ENCODE measurements around the gene TEDC1.

TEDC1 gene

GRCh38 chr14:105461903-105462302, 29.1 kb upstream of the TEDC1 start (continued):
- TF ChIP-seq ESRRG (CRISPR knock-in tag; IDR thresholded peaks at IDR 0.05), result no peak
- TF ChIP-seq, protein P1, sequence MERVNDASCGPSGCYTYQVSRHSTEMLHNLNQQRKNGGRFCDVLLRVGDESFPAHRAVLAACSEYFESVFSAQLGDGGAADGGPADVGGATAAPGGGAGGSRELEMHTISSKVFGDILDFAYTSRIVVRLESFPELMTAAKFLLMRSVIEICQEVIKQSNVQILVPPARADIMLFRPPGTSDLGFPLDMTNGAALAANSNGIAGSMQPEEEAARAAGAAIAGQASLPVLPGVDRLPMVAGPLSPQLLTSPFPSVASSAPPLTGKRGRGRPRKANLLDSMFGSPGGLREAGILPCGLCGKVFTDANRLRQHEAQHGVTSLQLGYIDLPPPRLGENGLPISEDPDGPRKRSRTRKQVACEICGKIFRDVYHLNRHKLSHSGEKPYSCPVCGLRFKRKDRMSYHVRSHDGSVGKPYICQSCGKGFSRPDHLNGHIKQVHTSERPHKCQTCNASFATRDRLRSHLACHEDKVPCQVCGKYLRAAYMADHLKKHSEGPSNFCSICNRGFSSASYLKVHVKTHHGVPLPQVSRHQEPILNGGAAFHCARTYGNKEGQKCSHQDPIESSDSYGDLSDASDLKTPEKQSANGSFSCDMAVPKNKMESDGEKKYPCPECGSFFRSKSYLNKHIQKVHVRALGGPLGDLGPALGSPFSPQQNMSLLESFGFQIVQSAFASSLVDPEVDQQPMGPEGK (CRISPR knock-in tag; IDR thresholded peaks at IDR 0.05; ENCODE audit: borderline replicate concordance), result no peak

DNA sequence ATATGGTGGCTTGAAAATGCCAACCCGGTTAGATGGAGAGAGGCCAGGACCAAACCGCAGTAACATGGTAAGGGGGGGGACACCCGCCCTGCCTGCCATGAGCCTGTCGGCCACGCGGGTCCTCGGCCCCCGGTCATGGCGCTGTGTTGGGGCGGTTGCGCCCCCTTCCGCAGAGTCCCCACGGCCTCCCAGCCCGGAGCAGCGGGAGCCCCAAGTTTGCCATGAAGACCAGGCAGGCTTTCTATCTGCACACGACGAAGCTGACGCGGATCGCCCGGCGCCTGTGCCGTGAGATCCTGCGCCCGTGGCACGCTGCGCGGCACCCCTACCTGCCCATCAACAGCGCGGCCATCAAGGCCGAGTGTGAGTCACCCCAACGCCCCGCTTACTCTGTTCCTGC, 26.5 kb upstream of the TEDC1 start:
- no peak for ATAC-seq
- TF ChIP-seq, protein P1 (CRISPR knock-in tag; IDR thresholded peaks at IDR 0.05; ENCODE audit: borderline replicate concordance), result no peak
- TF ChIP-seq ZNF565 (CRISPR knock-in tag; conservative IDR thresholded peaks at IDR 0.05; ENCODE audit: low read depth), result no peak
- TF ChIP-seq ISL1 (CRISPR knock-in tag; IDR thresholded peaks at IDR 0.05), result no peak
- TF ChIP-seq ZNF8 (CRISPR knock-in tag; IDR thresholded peaks at IDR 0.05), result no peak
- no peak for TF ChIP-seq CSDC2 (CRISPR knock-in tag; IDR thresholded peaks at IDR 0.05)
- no peak for TF ChIP-seq ZC3H10 (CRISPR knock-in tag; IDR thresholded peaks at IDR 0.05)
- TF ChIP-seq ZNF70 (CRISPR knock-in tag; IDR thresholded peaks at IDR 0.05), result no peak
- TF ChIP-seq ZFP30 (CRISPR knock-in tag; IDR thresholded peaks at IDR 0.05), result no peak
- no peak for TF ChIP-seq ARNTL (CRISPR knock-in tag; IDR thresholded peaks at IDR 0.05; ENCODE audit: borderline replicate concordance, low read depth)
- TF ChIP-seq OSR1 (CRISPR knock-in tag; IDR thresholded peaks at IDR 0.05), result no peak
- no peak for TF ChIP-seq TOX (CRISPR knock-in tag; IDR thresholded peaks at IDR 0.05; ENCODE audit: borderline replicate concordance)
- TF ChIP-seq ESRRG (CRISPR knock-in tag; IDR thresholded peaks at IDR 0.05), result no peak
- TF ChIP-seq SNAI2 (CRISPR knock-in tag; IDR thresholded peaks at IDR 0.05), result no peak
- no peak for TF ChIP-seq BACH2 (CRISPR knock-in tag; IDR thresholded peaks at IDR 0.05; ENCODE audit: borderline replicate concordance)
- TF ChIP-seq GLIS3 (CRISPR knock-in tag; IDR thresholded peaks at IDR 0.05), result no peak

DNA sequence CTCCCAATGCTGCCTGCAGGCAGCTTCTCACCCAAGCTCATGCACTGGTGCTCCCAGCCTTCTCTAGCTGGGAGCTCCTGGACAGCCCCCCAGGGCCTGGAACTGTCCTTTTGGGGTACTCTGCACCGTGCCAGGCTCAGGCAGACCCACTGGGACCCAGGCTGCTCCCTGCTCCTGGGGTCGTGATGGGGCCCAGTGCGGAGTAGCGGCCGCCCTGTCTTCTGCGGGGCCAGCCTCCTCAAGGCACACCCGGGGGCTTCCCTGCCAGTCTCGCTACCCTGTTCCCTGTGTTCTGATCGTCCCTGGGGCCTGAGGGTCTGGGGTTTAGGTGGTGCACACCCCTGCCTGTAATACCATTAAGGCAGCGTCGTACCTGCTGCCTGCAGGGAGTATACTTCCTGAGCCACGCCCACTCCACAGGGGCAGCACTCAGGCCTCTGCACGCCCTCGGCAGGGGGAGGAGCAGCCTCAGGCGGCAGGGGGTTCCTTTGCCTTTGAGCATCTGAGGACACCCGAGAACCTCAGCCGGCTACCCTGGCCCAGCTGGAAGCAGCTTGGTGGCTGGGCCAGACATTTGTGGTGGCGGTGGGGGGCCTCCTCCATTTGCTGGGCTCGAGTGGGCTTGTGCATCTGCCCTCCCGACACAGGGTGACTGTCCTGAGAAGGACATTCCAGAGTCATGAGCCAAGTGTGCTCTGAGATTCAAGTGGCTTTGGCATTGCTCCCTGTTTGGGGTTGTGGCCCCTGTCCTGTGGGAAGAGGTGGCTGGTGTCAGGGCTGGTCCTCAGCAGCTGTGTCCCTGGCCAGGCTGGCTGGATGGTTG, 25.6 kb upstream of the TEDC1 start:
- TF ChIP-seq OSR1 (CRISPR knock-in tag; IDR thresholded peaks at IDR 0.05), result no peak
- TF ChIP-seq ZNF565 (CRISPR knock-in tag; conservative IDR thresholded peaks at IDR 0.05; ENCODE audit: low read depth), result no peak
- TF ChIP-seq GLIS3 (CRISPR knock-in tag; IDR thresholded peaks at IDR 0.05), result no peak
- no peak for TF ChIP-seq ZFP30 (CRISPR knock-in tag; IDR thresholded peaks at IDR 0.05)
- TF ChIP-seq, protein P2, sequence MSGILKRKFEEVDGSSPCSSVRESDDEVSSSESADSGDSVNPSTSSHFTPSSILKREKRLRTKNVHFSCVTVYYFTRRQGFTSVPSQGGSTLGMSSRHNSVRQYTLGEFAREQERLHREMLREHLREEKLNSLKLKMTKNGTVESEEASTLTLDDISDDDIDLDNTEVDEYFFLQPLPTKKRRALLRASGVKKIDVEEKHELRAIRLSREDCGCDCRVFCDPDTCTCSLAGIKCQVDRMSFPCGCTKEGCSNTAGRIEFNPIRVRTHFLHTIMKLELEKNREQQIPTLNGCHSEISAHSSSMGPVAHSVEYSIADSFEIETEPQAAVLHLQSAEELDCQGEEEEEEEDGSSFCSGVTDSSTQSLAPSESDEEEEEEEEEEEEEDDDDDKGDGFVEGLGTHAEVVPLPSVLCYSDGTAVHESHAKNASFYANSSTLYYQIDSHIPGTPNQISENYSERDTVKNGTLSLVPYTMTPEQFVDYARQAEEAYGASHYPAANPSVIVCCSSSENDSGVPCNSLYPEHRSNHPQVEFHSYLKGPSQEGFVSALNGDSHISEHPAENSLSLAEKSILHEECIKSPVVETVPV (CRISPR knock-in tag; IDR thresholded peaks at IDR 0.05), result no peak
- no peak for TF ChIP-seq SNAI2 (CRISPR knock-in tag; IDR thresholded peaks at IDR 0.05)
- no peak for TF ChIP-seq ZNF8 (CRISPR knock-in tag; IDR thresholded peaks at IDR 0.05)
- TF ChIP-seq ESRRG (CRISPR knock-in tag; IDR thresholded peaks at IDR 0.05), result no peak
- no peak for TF ChIP-seq ZC3H10 (CRISPR knock-in tag; IDR thresholded peaks at IDR 0.05)
- no peak for TF ChIP-seq CSDC2 (CRISPR knock-in tag; IDR thresholded peaks at IDR 0.05)
- TF ChIP-seq TOX (CRISPR knock-in tag; IDR thresholded peaks at IDR 0.05; ENCODE audit: borderline replicate concordance), result no peak
- TF ChIP-seq ZFP3 (CRISPR knock-in tag; IDR thresholded peaks at IDR 0.05), result no peak
- no peak for TF ChIP-seq PPARA (CRISPR knock-in tag; IDR thresholded peaks at IDR 0.05; ENCODE audit: borderline replicate concordance)
- no peak for ATAC-seq

- TF ChIP-seq ZNF70 (CRISPR knock-in tag; IDR thresholded peaks at IDR 0.05), result no peak
- TF ChIP-seq TSHZ2 (CRISPR knock-in tag; IDR thresholded peaks at IDR 0.05), result no peak
- no peak for ATAC-seq
Observed at GRCh38 chr14:105466531-105467248, 24.4 kb upstream of the TEDC1 start.

Data from SK-N-SH treated with all-trans-retinoic acid at 6 μM for 48 hours (cell line).